Adipose tissue (tissue), 3 donors: Measurements from ENCODE around the gene PRPF40B. TPM values are rescaled to one million over a fixed set of nuclear protein-coding genes. Genes with fewer than 3 reads are reported as not detected.

ENCODE experiments used
- H3K27ac ChIP-seq: one replicate; pipeline ENCODE4 v1.5.1; 2013; ENCODE audit warnings: low read depth, low read length
- WGBS, 3 donors: extraction: QIAGEN DNeasy Blood & Tissue Kit; methylation state at CpG; one replicate each; pipeline ENCODE4 v1.1.7; 2013; 5-methylcytosine and 5-hydroxymethylcytosine counted together
- polyA plus RNA-seq, 3 donors: library from polyadenylated mRNA; stranded (reverse); fragments of 200-250 nt; gene quantifications; one replicate each; pipeline ENCODE4 v1.2.3, GENCODE V29; 2013
- donor health status: healthy with polysubstance abuse.
- donor health status: Bipolar disorder and iron deficiency.
- donor health status: healthy.

PRPF40B gene
- polyA plus RNA-seq, 3 donors: 10.1 to 13.4 (median 10.6) TPM

GRCh38 chr12:49632401-49632800 lies 9.0 kb downstream of the PRPF40B start:
- WGBS, 3 donors: 92 to 95% (median 93%) methylated on average over 6 to 9 of the region's 9 CpGs
- no peak overlapping the region for H3K27ac ChIP-seq

DNA sequence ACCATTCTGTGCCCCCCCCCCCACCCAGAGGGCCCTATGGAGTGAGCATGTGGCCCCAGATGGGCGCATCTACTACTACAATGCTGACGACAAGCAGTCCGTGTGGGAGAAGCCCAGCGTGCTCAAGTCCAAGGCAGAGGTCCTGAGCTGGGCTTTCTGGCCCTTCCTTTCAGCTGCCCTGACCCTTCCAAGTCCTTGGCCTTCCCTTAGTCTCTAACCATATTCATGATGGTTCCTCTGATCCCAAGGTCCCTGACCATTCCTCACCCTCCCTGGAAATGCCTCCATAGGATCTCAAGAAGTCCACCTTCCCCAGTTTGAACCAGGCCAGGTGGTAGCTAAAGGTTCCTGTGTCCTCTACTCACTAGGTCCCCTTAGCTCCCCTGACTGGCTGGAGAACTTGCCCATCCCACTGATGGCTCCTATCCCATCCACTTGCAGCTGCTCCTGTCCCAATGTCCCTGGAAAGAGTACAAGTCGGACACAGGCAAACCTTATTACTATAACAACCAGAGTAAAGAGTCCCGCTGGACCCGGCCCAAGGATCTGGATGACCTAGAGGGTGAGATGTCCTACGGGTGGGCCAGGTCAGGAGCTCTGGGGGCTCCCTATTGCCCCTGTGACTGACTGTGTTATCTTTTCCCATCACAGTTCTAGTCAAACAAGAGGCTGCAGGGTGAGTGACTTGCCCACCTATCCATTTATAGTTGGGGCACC lies 9.8 kb downstream of the PRPF40B start:
- WGBS, 3 donors: 78 to 91% (median 89%) methylated on average over 8 of the region's 8 CpGs

DNA sequence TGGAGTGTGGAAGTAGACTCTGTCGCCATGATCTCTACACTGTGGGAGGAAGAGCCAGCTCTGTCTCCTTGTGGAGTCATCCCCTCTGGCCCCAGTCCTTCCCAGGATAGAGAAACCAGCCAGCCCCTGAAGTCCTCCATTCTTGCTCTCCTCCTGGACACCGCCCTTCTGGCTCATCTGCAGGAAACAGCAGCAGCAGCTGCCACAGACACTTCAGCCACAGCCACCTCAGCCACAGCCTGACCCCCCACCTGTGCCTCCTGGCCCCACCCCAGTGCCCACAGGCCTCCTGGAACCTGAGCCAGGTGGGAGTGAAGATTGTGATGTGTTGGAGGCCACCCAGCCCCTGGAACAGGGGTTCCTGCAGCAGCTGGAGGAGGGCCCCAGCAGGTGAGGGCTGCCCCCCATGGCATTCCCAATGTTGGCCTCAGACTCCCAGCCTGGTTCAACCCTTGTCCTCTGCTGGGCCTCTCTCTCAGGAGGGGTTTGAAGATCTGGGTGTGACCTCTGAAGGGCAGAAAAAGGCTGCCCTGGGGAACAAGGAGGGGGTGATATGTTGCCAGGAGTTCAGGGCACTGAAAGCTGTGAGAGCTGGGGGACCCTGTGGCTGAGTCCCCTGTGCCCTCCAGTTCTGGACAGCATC lies 10.5 kb downstream of the PRPF40B start:
- no peak overlapping the region for H3K27ac ChIP-seq
- 87 to 100% (median 92%) methylated on average over 2 of the region's 2 CpGs for WGBS, 3 donors

More for the DNA sequence above, 9.8 kb downstream of the PRPF40B start:
- no peak overlapping the region for H3K27ac ChIP-seq

DNA sequence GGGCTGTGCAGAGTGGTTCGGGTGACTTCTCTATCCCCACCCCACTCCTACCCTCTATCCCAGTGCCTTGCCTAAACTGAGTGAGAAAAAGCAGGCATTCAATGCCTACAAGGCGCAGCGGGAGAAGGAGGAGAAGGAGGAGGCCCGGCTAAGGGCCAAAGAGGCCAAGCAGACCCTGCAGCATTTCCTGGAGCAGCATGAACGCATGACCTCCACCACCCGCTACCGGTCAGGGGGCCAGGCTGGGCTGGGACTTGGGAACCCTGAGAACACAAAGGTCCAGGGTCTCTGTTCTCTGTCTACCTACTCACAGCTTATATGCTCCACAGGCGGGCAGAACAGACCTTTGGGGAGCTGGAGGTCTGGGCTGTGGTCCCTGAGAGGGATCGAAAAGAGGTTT lies 11.7 kb downstream of the PRPF40B start:
- WGBS, 3 donors: 83 to 87% (median 83%) methylated on average over 7 to 9 of the region's 9 CpGs
- H3K27ac ChIP-seq: no peak overlapping the region

DNA sequence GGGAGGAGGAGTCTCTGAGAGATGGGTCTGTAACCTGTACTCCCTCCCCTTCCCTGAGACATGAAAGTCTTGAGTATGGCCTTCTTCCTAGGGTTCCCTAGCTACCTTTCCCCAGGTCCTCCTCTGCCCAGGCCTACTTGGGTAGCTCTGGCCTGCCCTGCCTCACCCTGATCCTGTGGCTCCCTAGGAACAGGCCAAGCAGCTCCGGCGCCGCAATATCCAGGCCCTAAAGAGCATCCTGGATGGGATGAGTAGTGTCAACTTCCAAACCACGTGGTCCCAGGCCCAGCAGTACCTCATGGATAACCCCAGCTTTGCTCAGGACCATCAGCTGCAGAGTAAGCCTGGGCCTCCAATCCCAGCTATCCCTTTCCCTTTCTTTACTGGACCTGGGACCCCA lies 12.3 kb downstream of the PRPF40B start:
- no peak overlapping the region for H3K27ac ChIP-seq
- 92 to 95% (median 92%) methylated on average over 4 of the region's 4 CpGs for WGBS, 3 donors

DNA sequence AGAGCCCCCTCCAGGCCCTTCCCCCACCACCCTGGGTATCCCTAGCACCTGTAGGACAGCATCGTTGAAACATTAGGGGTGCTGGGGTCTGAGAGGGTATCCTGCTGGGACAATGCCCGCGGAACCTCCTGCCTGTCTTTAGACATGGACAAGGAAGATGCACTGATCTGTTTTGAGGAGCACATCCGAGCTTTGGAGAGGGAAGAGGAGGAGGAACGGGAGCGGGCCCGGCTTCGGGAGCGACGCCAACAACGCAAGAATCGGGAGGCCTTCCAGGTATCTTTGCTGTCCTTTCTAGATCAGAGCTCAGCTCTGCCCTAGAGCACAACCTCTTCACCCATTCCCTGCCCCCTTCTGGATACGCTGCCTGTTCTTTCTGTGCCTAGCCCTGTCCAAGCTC lies 13.2 kb downstream of the PRPF40B start:
- WGBS, 3 donors: 56 to 74% (median 67%) methylated on average over 13 of the region's 13 CpGs
- no peak overlapping the region for H3K27ac ChIP-seq

GRCh38 chr12:49636979-49637755 lies 13.8 kb downstream of the PRPF40B start:
- WGBS, 3 donors: 23 to 43% (median 28%) methylated on average over 9 of the region's 9 CpGs
- no peak overlapping the region for H3K27ac ChIP-seq

- H3K27ac ChIP-seq: no peak overlapping the region
- WGBS, 3 donors: 92% methylated on average over 16 to 17 of the region's 17 CpGs
Observed at GRCh38 chr12:49641748-49642369, 18.5 kb downstream of the PRPF40B start.

- H3K27ac ChIP-seq: no peak overlapping the region
- 81 to 90% (median 84%) methylated on average over 11 of the region's 11 CpGs for WGBS, 3 donors
Observed at GRCh38 chr12:49642370-49642802, 19.0 kb downstream of the PRPF40B start.

GRCh38 chr12:49643135-49643534 lies 19.8 kb downstream of the PRPF40B start:
- no peak overlapping the region for H3K27ac ChIP-seq
- WGBS, 3 donors: 91 to 96% (median 95%) methylated on average over 7 of the region's 7 CpGs

GRCh38 chr12:49643961-49644619 lies 20.7 kb downstream of the PRPF40B start:
- H3K27ac ChIP-seq: no peak overlapping the region
- 69 to 76% (median 72%) methylated on average over 10 of the region's 10 CpGs for WGBS, 3 donors

DNA sequence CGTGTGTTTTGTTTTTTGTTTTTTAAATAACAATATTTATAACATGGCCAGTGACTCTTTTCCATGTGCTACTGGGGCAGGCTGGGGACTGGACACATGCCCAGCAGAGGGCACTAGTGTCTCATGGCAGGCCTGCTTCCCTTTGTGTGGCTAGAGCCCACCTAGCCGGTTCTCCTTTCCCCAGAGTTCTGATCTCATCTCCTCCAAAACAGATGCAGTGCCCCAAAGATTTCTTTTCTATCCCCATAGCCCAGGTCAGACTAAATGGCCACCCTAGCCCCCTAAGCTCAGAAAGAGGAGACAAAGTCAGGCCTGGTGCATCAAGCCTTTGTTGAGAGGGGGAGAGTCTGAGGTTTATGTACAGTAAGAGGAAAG lies 21.2 kb downstream of the PRPF40B start:
- no peak overlapping the region for H3K27ac ChIP-seq
- WGBS, 3 donors: 0 to 26% (median 4%) methylated on average over 2 of the region's 2 CpGs

GRCh38 chr12:49645146-49646039 lies 22.0 kb downstream of the PRPF40B start:
- WGBS, 3 donors: 85 to 96% (median 95%) methylated on average over 6 of the region's 6 CpGs
- no peak overlapping the region for H3K27ac ChIP-seq

DNA sequence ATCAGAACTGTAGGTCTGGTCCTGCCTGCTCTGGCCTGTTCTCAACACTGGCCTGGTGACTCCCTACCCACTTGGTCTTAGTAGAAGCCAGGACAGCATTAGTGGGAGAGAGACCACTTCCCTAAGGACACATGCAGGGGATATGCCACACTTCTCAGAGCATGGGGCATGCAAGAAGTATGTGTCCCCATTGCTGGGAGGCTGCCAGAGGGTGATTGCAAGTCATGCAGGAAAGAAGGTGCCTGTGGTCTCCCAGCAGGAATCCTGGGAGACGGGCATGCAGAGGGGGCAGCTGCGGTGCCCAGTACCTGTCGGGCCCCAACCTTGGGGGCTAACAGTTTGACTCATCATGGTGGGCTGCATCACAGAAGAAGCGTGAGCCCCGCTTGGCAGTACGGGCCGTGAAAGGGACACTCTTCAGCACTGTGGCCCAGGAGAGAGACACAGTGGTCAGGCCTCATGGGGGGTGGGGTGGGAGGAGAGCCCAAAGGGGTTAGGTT lies 23.0 kb downstream of the PRPF40B start:
- no peak overlapping the region for H3K27ac ChIP-seq
- 86 to 93% (median 87%) methylated on average over 7 of the region's 7 CpGs for WGBS, 3 donors

DNA sequence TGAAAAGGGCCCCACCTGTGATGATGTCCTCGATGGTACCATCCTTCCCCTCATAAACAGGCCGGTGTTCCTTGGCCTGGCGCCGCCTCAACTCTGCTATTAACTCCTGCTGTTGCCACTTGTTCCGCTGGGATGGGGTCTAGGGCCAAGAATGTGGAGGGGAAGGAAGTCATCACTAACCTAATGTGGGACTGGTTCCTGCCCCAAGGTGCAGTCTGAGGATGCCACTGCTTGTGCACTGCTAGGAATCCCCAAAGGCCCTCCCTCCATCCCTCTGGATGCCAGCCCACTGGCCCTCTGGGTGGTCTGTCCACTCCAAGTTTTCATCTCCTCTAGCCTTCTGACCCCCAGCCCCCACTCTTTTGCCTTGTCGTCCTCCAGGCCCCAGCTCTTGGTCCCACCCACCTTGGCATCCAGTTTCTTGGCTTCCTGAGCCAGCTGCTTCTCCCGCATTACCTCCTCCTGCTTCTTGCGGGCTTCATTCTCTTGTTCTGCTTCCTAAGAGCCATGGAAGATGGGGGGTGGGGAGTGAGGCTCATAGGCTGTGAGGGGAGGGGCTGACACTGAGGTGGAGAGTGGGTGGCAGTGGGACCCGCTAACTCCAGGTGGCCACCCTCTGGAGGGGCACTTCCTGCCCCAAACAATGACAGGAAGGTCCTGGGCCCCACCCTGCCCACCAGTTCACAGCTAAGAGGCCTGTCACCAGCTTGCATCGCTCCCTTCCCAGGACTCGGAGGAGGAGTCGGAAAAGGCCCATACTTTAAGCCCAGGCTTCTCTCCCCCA lies 23.7 kb downstream of the PRPF40B start:
- no peak overlapping the region for H3K27ac ChIP-seq
- 67 to 77% (median 69%) methylated on average over 12 of the region's 12 CpGs for whole genome bisulfite sequencing, 3 donors

GRCh38 chr12:49647827-49648711 lies 24.7 kb downstream of the PRPF40B start:
- H3K27ac ChIP-seq: no peak overlapping the region
- WGBS, 3 donors: 72 to 85% (median 80%) methylated on average over 15 of the region's 15 CpGs
